ENCODE measurements around the gene SAMD10.
A peak's percentile ranks its signal among the peaks of the same experiment; 100 is the strongest.
"Not testable (repeated sequence)": the region's sequence is repeated elsewhere in the genome, so short reads cannot be mapped to it uniquely, and the experiment has no call there.

The SAMD10 gene

DNA sequence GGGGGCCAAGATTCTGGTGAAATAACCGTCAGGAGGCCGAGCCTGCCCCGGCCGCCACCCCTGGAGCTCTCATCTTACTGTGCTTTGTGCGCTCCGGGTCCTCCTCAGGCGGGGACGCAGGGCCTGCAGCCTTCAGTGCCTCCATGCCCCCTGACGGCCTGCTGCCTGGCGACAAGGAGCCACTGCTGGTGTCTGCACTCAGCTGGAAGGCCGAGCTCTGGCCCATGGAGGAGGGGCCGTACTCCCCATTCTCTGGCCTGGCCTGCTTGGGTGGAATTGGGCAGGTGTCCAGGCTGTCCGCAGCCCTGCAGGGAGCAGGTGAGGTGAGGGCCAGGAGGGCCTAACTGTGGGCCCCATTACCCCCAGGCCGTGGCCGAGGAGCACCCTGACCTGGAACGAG, 15.0 kb downstream of the SAMD10 start:
- CTCF ChIA-PET: interaction anchor here (1.1 to 1.2 kb wide), 2 partner anchors 9 to 10 kb away, joined by 3 to 7 read pairs; no protein-coding TSS in a partner anchor
- TF ChIP-seq, protein P1, sequence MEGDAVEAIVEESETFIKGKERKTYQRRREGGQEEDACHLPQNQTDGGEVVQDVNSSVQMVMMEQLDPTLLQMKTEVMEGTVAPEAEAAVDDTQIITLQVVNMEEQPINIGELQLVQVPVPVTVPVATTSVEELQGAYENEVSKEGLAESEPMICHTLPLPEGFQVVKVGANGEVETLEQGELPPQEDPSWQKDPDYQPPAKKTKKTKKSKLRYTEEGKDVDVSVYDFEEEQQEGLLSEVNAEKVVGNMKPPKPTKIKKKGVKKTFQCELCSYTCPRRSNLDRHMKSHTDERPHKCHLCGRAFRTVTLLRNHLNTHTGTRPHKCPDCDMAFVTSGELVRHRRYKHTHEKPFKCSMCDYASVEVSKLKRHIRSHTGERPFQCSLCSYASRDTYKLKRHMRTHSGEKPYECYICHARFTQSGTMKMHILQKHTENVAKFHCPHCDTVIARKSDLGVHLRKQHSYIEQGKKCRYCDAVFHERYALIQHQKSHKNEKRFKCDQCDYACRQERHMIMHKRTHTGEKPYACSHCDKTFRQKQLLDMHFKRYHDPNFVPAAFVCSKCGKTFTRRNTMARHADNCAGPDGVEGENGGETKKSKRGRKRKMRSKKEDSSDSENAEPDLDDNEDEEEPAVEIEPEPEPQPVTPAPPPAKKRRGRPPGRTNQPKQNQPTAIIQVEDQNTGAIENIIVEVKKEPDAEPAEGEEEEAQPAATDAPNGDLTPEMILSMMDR (conservative IDR thresholded peaks at IDR 0.05; ENCODE audit: low read depth): no peak
- POLR2A ChIA-PET (ENCODE audit: low non-redundant PET): no interaction called here
- no peak for DNase-seq (ENCODE audit: low spot score)
- peak overlapping the region; percentile 12; the same call in 1 of the 2 replicates for H3K27ac ChIP-seq

DNA sequence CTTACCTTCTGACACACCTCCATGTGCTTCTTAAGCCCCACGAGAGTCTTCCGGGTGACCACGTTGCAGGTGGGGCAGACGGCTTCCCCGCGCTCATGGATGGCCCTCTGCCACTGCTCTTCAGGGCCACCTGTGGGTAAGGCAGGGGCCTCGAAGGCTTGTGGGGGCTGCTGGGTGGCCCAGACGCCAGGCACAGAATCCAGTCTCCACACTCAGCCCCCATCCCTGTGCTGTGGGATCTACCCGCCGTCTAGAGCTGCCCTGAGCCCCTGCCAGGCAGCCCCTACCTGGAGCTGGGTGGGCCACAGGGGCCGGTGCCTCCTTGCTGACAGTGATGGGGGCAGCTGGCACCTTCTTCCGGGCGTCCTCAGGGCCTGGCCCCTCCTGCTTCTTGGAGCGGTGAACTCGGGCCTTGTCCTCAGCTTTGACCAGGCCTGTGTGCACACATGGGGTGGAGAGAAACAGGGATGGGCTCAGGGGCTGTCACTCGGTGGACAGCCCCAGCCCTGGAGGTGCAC, 15.6 kb downstream of the SAMD10 start:
- TF ChIP-seq, protein P1 (conservative IDR thresholded peaks at IDR 0.05; ENCODE audit: low read depth): no peak
- ChIA-PET CTCF (interaction anchor here (1.1 to 1.2 kb wide), 3 partner anchors 9 to 18 kb away, joined by 3 to 7 read pairs (median 4); no protein-coding TSS in a partner anchor), POLR2A (ENCODE audit: low non-redundant PET) (no interaction called here)
- no peak for DNase-seq (ENCODE audit: low spot score)
- peak overlapping the region; percentile 12 for H3K27ac ChIP-seq

- TF ChIP-seq, protein P1 (conservative IDR thresholded peaks at IDR 0.05; ENCODE audit: low read depth): no peak
- ChIA-PET CTCF (interaction anchor here (1.2 kb wide), 2 partner anchors 11 to 19 kb away, joined by 4 to 7 read pairs; no protein-coding TSS in a partner anchor), POLR2A (ENCODE audit: low non-redundant PET) (no interaction called here)
- DNase-seq (ENCODE audit: low spot score): no peak
- H3K27ac ChIP-seq: peak overlapping the region; percentile 12
Observed at GRCh38 chr20:63963348-63963741, 16.1 kb downstream of the SAMD10 start.

- CTCF ChIA-PET: interaction anchor here (0.6 to 1.2 kb wide), 2 partner anchors 19 to 106 kb away, joined by 3 to 4 read pairs; no protein-coding TSS in a partner anchor
- DNase-seq (ENCODE audit: low spot score): no peak
- peak overlapping the region; percentile 15 for H3K27ac ChIP-seq
- TF ChIP-seq, protein P1 (conservative IDR thresholded peaks at IDR 0.05; ENCODE audit: low read depth): no peak
- POLR2A ChIA-PET (ENCODE audit: low non-redundant PET): no interaction called here
Observed at GRCh38 chr20:63962426-63963347, 16.8 kb downstream of the SAMD10 start.

DNA sequence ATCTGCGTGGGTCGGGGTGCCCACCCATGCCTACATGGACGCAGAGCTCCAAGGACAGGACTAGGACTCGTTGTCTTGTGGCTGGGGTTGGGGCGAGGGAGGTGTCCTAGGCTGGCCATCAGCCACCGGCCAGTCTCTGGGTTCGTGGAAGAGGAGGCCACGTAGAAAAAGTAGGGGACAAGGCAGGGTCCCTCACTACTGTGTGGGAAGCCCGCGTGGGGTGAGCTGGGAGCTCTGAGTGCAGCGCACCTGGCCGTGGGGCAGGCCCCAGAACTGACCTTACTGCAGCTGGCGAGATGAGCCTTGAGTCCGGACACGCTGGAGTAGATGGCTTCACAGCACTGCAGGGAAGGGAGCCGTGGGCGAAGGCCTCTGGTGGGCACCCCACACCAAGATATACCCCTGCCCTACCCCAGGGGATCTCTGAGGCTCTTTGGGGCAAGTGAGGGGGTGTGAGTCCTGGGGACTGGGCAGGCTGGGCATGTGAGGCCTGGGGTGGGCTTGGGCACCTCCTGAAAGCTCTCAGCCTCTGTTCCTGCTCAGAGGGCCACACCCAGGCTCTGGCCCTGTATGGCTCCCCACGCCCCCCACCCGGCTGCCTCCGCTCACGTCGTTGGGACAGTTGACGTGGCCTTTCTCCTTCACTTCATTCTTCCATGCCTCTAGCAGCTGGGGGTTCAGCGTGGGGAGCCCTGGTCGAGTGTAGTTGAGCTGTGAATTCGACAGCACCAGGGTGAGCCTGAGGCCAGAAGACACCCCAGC, 17.6 kb downstream of the SAMD10 start:
- ChIA-PET POLR2A (ENCODE audit: low non-redundant PET) (no interaction called here), CTCF (interaction anchor here (0.6 kb wide), 1 partner anchor 107 kb away, joined by 3 read pairs; no protein-coding TSS in a partner anchor)
- H3K27ac ChIP-seq: peak overlapping the region; percentile 15
- TF ChIP-seq, protein P1 (conservative IDR thresholded peaks at IDR 0.05; ENCODE audit: low read depth): no peak
- no peak for DNase-seq (ENCODE audit: low spot score)

DNA sequence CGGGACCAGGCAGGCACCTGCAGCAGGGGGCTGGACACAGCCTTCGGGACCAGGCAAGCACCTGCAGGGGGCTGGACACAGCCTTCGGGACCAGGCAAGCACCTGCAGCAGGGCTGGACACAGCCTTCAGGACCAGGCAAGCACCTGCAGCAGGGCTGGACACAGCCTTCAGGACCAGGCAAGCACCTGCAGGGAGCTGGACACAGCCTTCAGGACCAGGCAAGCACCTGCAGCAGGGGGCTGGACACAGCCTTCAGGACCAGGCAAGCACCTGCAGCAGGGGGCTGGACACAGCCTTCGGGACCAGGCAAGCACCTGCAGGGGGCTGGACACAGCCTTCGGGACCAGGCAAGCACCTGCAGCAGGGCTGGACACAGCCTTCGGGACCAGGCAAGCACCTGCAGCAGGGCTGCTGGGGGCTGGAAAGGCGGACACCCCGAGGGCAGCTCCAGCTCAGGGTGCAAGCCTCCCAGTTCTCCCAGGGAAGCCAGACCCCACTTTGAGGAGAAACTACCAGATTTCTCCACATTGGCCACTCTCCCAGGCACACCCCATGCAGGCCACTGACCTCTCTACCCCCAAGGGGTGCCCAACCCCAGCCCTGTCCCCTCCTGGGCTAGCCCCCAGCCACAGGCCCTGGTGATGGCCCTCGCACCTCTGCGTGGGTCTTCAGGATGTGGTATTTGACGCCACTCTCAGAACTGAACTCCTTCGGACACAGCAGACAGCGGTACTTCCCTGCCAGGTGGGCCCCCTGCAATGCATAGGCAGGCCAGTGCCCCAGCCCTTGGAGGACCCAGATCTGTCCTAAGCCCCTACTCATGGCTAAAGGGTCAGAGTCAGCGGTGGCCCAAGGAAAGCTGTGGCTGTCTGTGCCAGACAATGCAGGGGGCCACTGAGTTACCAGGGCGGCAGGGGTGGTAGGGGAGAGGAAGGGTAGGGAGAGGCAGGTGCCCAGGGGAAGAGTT, 18.5 kb downstream of the SAMD10 start:
- CTCF ChIA-PET: interaction anchor here (1.0 kb wide), 1 partner anchor 13 kb away, joined by 7 read pairs; no protein-coding TSS in a partner anchor
- POLR2A ChIA-PET (ENCODE audit: low non-redundant PET): not testable (repeated sequence)

More for the DNA sequence above, 18.5 kb downstream of the SAMD10 start:
- not testable (repeated sequence) for DNase-seq (ENCODE audit: low spot score)
- H3K27ac ChIP-seq: peak overlapping the region; percentile 15

Measured in RWPE1 (cell line).